IPS-NIHi11 (cell line): ENCODE results near the gene SOCS1.
"Not testable (repeated sequence)": the region's sequence is repeated elsewhere in the genome, so short reads cannot be mapped to it uniquely, and the experiment has no call there.

ENCODE experiments used
- DNase-seq: peaks from one replicate; pipeline ENCODE4 v3.0.0; 2012; ENCODE audit warnings: mixed read lengths, low spot score

The SOCS1 gene

GRCh38 chr16:11255737-11256660 is at the start of gene SOCS1:
SOCS1 (minus strand) TSS chr16:11256204; CDS start chr16:11255478, 726 bp downstream.
- DNase-seq = peak; percentile 93

- no peak for DNase-seq
Observed at GRCh38 chr16:11303405-11304138, 47.6 kb upstream of the SOCS1 start.

DNA sequence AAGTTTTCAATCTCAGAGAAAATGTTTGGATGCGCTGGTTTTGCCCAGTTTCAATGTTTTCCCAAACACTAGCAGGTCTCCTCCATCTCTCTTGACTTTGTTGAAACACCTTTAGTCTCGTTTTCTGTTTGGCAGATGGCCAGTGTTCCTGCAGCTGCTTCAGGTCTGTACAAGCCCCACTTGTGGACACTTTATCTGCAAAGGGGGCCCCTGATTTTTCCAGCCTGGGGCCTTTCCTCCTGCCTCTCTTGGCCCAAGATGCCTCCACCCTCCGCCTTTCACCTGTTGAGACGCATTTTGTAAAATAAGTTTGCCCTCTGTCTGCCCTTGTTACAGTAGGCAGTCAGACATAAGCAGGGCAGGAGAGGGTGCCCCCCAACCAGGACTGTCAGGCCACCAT is 47.0 kb upstream of the SOCS1 start:
- no peak for DNase-seq

DNA sequence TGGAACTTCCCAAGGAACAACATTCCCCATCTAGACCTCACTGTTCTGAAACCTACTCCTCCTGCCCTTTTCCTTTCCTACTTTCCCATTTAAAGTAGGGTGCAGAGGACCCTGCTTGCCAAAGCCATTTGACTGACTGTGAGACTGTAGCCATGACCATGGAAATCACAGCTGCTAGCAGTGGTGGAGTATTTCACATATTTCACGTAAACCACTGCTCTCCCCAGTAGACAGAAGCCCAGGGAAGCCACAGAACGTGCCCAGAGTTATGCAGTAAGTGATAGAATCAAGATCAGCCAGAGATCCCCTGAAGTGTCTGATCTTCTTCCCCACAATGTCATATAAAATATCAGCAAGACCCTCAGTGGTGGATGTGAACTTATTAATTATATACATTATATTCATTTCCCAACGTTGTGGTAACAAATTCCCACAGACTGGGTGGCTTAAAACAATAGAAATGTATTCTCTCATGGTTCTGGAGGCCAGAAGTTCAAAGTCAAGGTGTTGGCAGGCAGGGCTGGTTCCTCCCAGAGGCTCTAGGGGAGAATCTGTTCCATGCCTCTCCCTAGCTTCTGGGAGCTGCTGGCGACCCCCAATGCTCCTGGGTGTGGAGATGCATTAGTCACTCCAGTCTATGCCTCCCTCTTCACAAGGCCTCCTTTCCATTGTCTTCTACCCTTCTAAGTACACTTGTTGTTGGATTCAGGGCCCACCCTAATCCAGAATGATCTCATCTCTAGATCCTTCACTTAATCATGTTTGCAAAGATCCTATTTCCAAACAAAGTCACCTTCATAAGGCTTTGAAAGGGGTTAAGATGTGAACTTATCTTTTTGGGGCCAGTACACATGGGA is 45.9 kb upstream of the SOCS1 start:
- DNase-seq = no peak

- DNase-seq = no peak
Observed at GRCh38 chr16:11300560-11300892, 44.5 kb upstream of the SOCS1 start.

- DNase-seq = no peak
Observed at GRCh38 chr16:11299865-11300559, 44.0 kb upstream of the SOCS1 start.

GRCh38 chr16:11298950-11299547 is 43.0 kb upstream of the SOCS1 start:
- not testable (repeated sequence) for DNase-seq

DNA sequence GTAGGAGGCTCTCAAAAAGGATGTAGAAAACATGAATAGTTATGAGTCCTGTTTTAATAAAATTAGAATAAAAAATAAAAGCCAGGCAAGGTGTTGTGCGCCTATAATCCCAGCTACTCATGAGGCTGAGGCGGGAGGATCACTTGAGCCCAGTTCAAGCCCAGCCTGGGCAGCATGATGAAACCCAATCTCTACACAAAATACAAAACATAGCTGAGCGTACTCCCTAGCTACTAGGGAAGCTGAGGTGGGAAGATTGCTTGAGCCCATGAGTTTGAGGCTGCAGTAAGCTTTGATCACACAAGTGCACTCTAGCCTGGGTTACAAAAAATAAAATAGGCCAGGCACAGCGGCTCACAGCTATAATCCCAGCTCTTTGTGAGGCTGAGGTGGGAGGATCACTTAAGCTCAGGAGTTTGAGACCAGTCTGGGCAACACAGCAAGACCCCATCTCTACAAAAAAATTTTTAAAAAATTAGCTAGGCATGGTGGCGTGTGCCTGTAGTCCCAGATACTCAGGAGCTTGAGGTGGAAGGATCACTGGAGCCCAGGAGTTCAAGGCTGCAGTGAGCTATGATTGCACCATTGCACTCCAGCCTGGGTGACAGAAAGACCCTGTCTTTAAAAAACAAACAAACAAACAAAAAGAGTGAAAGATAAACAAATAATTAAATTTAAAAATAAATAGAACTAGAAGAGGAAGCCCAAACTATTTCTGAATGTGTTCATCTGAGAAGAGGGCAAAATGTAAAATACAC is 42.3 kb upstream of the SOCS1 start:
- DNase-seq = no peak

- DNase-seq = peak; percentile 56
Observed at GRCh38 chr16:11297492-11298142, 41.6 kb upstream of the SOCS1 start.

- no peak for DNase-seq
Observed at GRCh38 chr16:11296706-11297491, 40.9 kb upstream of the SOCS1 start.

DNA sequence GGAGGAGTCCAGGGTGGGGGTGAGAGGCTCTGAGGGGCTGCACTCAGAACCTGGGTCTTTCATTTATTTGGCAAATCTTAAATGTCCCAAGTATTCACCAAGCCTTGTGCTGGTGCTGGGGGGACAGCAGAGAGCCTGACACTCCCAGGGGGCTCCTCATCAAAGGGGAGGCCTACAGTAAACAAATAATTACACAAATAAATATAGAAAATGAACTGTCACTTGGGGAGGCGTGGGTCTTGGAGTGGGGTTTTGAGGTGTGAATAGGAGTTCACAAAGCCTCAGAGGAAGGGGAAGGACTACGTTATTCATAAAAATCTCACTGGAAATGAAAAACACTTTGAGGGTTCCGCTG is 40.3 kb upstream of the SOCS1 start:
- no peak for DNase-seq

GRCh38 chr16:11295672-11296071 is 39.7 kb upstream of the SOCS1 start:
- DNase-seq = no peak

GRCh38 chr16:11292076-11292748 is 36.2 kb upstream of the SOCS1 start:
- no peak for DNase-seq

DNA sequence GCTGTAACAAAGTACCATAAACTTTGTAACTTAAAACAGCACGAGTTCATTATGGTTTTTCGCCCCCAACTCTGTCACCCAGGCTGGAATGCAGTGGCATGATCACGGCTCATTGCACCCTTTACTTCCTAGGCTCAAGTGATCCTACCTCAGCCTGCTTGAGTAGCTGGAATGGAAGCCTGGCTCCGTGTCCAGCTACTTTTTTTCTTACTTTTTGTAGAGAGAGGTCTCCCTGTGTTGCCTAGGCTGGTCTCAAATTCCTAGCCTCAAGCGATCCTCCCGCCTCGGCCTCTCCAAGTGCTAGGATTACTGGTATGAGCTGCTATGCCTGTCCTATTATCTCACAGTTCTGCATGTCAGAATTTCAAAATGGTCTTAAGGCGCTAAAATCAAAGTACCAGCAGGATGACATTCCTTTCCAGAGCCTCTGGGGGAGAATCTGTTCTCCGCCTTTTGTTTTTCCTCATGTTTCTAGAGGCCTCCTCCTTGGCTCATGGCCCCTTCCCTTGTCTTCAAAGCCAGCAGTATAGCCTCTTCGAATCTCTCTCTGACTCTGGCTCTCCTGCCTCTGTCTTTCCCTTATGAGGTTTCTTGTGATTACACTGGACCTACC is 35.2 kb upstream of the SOCS1 start:
- DNase-seq = no peak

DNA sequence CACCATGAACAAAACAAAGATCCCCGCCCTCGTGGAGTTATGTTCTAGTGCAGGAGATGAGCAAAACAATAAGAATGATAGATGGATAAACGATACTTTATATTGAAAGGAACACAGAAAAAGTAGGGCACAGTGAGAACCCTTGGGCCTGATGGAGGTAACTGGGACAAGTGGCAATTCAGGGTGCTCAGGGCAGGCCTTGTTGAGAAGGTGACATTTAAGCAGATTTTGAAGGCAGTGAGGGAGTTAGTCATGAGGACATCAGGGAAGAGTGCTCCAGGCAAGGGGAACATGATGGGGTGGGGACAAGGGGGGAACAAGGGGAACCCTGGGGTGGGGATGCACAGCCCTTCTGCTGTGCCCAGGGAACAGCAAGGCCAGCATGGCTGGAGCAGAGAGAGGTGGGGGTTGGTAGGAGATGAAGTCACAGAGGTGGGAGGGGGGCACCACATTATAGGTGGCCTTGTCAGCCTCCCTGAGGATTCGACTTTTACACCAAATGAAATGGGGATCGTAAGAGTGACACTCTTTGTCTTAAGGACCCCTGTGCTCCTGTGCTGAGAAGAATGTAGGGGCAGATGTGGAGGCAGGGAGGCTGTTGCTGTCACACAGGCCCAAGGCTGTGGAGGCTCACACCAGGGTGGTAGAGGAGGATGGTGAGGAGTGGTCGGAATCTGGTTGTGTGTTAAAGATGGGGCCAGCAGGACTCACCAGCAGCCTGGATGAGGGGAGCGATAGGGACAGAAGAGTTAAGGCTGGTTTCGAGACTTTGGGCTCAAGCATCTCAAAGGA is 34.3 kb upstream of the SOCS1 start:
- DNase-seq = no peak

- not testable (repeated sequence) for DNase-seq
Observed at GRCh38 chr16:11289696-11290095, 33.7 kb upstream of the SOCS1 start.

DNA sequence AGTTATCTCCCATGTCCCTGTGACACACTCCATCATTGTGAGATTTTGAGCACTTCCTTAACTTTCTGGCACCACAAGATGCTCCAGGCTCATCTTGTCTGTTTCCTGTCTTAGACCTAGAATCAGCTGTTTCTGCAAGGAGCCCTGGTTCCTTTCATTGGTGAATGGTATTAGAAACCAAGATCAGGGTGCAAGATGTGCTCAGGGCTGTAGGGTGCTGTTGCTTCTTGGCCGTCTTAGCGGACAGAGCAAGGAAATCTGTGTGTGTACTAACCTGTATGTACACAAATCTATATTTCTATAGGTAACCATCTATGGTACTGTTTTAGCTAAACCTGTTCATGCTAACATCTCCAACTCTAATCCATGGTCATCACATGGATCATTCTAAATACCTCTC is 33.2 kb upstream of the SOCS1 start:
- DNase-seq = no peak
